Femur (tissue), 1 donor: Measurements from ENCODE around the gene UBASH3B.

ENCODE experiments used
- DNase-seq: peaks from one replicate; pipeline ENCODE4 v3.0.0-alpha.2; 2017

The UBASH3B gene

GRCh38 chr11:122737951-122738693 lies 82.6 kb downstream of the UBASH3B start:
- no peak for DNase-seq

DNA sequence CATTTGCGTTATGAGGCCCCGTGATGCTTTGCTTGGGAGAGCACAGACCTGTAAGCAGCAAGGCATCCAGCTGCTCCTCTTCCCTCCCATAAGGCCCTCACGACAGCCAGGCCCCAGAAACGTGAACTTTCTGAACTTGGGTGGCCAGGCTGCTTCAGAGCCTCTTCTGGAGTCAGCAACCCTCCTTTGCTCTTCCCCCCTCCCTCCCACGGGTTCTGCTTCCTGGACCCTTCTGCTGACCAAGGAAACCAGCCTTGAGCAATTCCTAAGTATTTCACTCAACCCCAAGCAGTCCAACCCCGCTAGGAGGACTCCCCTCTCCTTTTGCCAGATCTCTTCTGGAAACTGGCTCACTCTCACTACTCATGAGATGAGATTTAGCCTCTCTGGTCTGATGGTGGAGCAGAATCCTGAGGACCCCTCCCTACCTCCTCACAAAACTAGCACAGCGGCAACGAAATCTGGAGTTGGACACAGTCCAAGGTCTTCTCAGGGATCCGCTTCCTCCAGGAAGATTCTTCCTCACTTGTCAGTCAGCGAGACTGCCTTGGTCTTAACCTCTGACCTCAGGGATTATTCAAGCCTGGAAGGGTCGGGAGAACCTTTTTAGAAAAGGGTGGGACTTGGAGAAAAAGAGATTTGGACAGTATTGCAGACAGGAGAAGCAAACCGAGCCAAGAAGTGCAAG lies 86.2 kb downstream of the UBASH3B start:
- peak; percentile 78 for DNase-seq

GRCh38 chr11:122742301-122743018 lies 86.9 kb downstream of the UBASH3B start:
- DNase-seq: peak; percentile 63

GRCh38 chr11:122743097-122743741 lies 87.7 kb downstream of the UBASH3B start:
- DNase-seq: no peak

GRCh38 chr11:122743949-122744348 lies 88.4 kb downstream of the UBASH3B start:
- DNase-seq: peak; percentile 86

GRCh38 chr11:122744357-122744756 lies 88.8 kb downstream of the UBASH3B start:
- DNase-seq: no peak

DNA sequence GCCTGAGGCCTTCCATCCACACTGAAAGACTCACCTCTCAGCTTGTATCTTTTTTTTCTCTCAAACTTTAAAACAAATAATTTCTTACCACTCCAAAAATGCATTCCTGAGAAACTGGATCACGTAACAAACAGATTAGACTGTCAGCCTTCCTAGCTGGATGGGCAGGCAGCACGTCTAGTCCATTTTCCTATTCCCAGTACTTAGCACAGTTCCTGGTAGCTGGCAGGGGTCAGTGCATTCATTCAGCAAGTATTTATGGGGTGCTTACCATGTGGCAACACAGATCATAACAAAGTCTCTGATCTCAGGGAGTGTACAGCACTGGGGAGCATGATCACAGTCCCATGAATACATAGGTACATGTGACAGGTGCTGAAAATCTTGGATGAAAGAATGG lies 89.6 kb downstream of the UBASH3B start:
- no peak for DNase-seq

- DNase-seq: no peak
These were observed 90.5 kb downstream of the UBASH3B start for GRCh38 chr11:122746050-122746478.

DNA sequence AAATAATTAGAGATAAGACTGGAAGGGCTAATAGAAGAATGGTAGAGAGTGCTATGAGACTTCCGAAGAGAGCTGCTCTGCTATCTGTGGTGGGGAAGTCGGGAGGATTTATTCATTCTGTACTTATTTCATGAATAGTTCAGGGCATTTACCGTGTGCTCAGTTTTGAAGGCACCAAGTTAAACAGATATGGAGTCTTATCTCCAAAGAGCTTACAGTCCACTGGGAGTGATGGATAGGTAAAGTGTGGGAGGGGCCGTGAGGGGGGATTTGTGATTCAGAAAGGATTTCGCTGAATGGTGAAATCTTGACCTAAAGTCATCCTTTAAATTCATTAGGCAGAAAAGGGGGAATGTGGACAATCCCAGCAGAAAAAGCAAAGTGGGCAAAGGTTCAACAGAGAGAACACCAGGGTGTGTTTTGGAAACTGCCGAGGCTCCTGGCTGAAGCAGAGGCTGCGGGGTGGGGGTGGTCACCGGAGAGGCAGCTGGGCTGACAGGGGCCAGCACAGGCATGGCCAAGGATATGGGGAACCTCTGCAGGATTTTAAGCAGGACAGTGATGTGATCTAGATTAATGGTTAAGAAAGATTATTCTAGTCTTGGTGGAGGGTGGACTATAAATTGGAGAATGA lies 91.2 kb downstream of the UBASH3B start:
- no peak for DNase-seq

DNA sequence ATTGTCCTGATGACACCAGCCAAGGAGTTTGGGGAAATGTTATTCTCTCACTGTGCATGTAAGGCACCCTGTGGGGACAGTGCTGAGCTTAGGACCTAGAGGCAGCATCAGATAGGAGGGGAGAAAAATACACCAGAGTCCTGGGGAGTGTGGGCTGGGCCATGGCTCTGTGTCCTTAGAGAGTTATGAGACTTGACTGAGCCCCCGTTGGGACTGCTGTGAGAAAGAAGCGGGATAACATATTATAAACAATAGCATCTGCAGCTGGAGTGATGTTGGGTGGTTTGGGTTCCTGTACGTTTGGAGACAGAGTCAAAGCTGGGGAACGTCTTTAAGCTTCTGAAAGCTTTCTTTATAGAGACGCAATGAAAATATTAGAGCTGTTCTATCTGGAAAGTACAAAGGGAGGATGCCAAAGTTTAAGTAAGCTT lies 91.8 kb downstream of the UBASH3B start:
- DNase-seq: no peak

DNA sequence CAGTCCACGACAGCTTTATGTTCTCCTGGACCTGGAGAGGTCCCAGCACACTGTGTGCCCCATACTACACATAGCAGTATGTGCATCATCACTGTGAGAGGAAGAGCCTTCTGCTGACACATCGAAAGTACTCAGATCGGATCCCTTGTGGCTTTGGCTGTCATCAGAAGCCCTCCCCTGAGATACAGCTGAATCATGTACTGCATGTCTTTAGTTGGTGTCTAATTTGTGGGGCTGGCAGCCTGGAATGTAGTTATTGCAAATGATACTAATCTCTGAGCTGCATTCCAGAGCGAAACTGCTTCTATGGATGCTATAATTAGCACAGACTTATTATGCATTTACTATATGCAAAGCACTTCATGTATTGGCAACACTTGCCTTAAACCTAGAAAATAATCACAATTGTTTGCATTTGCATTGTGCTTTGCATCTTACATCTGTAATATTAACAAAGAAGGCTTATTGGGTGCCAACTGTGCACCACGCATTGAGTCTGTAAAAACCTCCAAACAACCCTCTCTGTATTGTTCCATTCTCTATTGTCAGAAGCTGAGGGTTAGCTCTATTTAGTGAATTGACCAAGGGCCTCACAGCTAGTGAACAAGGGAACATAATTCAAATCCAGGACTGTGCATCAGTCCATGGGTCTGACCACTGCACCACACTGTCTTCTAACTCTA lies 93.6 kb downstream of the UBASH3B start:
- DNase-seq: peak; percentile 49

DNA sequence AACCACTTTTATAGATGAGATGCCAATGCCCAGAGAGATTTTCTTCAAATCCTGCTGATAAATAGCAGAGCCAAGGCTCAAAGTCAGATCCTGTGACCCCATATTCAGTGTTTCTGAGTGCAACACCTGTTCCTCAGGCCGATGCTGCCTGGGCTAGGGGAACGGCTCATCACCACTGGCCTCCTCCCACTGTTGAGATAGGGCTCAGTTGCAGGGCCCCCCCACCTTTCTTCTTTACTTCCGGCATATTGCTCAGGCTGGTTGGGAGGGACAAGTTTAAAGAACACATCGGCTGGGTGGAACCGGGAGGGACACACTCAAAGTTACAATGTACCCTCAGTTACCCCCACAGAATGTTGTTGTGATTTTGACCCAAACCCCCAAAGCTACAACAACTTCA lies 94.5 kb downstream of the UBASH3B start:
- no peak for DNase-seq

- peak; percentile 22 for DNase-seq
These were observed 96.0 kb downstream of the UBASH3B start for GRCh38 chr11:122751292-122752070.

DNA sequence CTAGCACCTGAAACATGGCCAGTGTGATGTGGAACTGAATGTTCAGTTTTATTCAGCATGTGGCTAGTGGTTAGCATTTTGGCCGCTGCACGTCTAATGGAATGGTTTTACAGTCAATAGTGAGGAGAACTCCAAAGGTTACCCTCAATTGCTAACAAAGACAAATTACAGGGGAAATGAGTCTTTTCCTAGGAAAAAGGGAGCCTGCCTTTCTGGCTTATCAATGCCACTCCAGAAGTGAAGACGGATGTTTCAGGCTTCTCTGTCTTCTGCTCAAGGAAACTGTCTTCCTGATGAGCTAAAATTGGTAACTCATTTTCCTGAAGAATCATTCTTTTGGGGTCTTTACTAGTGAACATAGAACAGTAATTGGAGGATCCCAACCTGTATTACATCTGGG lies 98.5 kb downstream of the UBASH3B start:
- no peak for DNase-seq

GRCh38 chr11:122754553-122755322 lies 99.2 kb downstream of the UBASH3B start:
- no peak for DNase-seq

DNA sequence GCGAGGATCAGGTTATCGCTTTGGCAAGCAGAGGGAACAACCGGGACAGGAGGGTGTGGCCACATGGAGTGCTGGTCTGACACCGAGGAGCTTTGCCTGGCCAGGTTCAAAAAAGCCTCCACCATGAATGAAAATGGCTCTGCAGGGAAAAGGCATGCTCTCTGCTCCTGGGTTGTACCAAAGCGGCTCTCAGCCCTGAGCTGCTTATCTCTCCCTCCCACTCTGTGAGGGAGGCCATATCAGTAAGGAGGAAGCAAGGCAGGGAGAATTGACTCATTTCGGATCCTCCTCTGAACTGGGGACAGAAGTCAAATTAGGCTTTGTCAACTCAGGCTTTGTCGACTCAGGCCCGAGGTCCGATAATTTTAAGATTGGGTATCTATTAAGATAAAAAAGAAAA lies 99.9 kb downstream of the UBASH3B start:
- no peak for DNase-seq

DNA sequence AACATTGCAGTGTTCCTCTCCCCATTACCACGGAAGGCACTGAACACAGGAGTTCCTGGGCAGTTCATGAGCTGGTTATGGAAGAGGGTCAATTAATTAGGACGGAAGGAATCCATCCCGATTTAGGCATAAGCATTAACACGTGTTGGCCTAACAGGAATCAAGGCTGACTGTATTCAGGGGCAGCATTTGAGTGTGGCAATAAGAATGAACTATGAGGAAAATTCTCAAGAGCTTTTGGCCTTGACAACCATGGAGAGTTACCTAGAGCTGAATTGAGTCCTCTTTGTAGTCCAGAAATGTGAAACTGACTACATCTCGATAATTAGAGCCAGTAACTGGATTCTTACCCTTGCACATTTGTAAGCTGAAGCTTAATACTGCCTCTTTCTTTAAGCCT lies 100.4 kb downstream of the UBASH3B start:
- no peak for DNase-seq

DNA sequence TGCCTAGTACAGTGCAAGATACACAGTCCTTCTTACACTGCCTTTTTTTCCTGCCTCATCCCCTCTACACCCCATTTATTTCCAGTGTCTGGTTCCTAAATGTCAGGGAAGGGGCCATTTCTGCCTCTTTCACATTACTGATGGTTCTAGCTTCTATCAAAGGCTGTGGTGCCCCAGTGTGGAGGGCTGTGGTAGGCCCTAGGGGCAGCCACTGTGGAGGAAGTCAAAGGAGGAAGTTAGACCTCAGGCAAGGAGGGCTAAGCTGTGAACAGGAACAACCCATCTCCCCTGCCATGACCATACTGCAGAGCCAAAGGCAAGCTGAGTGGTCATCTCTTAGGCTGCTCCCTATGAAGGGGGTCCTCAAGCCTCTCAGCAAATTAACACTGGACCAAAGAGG lies 100.9 kb downstream of the UBASH3B start:
- no peak for DNase-seq

- no peak for DNase-seq
These were observed 101.7 kb downstream of the UBASH3B start for GRCh38 chr11:122757201-122757600.

- peak; percentile 57 for DNase-seq
These were observed 102.8 kb downstream of the UBASH3B start for GRCh38 chr11:122758339-122758738.
